SK-N-SH treated with all-trans-retinoic acid at 6 μM for 48 hours (cell line): Measurements from ENCODE around the gene KRT14.
A peak's percentile ranks its signal among the peaks of the same experiment; 100 is the strongest.
"Not testable (repeated sequence)": the region's sequence is repeated elsewhere in the genome, so short reads cannot be mapped to it uniquely, and the experiment has no call there.

Experiments
- ATAC-seq: fragments of 200-7000 bp; cut with Tn5 transposase; 3 replicates; pipeline ENCODE4 v1.9.1; 2020; ENCODE audit warnings: mild to moderate bottlenecking, moderate library complexity
- ARNTL ChIP-seq: fragments of 450-650 bp; formaldehyde crosslinking; IDR thresholded peaks from 2 replicates; pipeline ENCODE4 v1.5.0; 2020; ENCODE audit warnings: low read depth, mild to moderate bottlenecking, moderate library complexity, borderline replicate concordance
- CREB5 ChIP-seq: fragments of 250-450 bp; sonication (Bioruptor Pico); IDR thresholded peaks from 2 replicates; pipeline ENCODE4 v1.5.1; 2020; ENCODE audit warnings: low read depth, mild to moderate bottlenecking, moderate library complexity
- CSDC2 ChIP-seq: fragments of 250-450 bp; sonication (Bioruptor Pico); IDR thresholded peaks from 2 replicates; pipeline ENCODE4 v1.5.0; 2020; ENCODE audit warnings: mild to moderate bottlenecking, moderate library complexity
- CSRNP3 ChIP-seq: fragments of 250-450 bp; sonication (Bioruptor Pico); IDR thresholded peaks from 2 replicates; pipeline ENCODE4 v1.5.1; 2021; ENCODE audit warnings: mild to moderate bottlenecking, moderate library complexity
- ESRRG ChIP-seq: fragments of 250-450 bp; sonication (Bioruptor Pico); IDR thresholded peaks from 2 replicates; pipeline ENCODE4 v1.6.1; 2021; ENCODE audit warnings: mild to moderate bottlenecking
- GLIS3 ChIP-seq: fragments of 250-450 bp; sonication (Bioruptor Pico); IDR thresholded peaks from 2 replicates; pipeline ENCODE4 v1.5.0; 2020; ENCODE audit warnings: mild to moderate bottlenecking, moderate library complexity
- OSR1 ChIP-seq: fragments of 250-450 bp; sonication (Bioruptor Pico); IDR thresholded peaks from 2 replicates; pipeline ENCODE4 v1.8.0; 2022; ENCODE audit warnings: moderate library complexity, mild to moderate bottlenecking, inconsistent platforms
- PATZ1 ChIP-seq: fragments of 250-450 bp; sonication (Bioruptor Pico); IDR thresholded peaks from 2 replicates; pipeline ENCODE4 v1.8.0; 2020; ENCODE audit warnings: mild to moderate bottlenecking, moderate library complexity, borderline replicate concordance
- POU6F1 ChIP-seq: fragments of 250-450 bp; sonication (Bioruptor Pico); IDR thresholded peaks from 2 replicates; pipeline ENCODE4 v1.8.0; 2021; ENCODE audit warnings: low read depth, mild to moderate bottlenecking, moderate library complexity, borderline replicate concordance
- PPARA ChIP-seq: fragments of 250-450 bp; sonication (Bioruptor Pico); IDR thresholded peaks from 2 replicates; pipeline ENCODE4 v1.5.0; 2020; ENCODE audit warnings: mild to moderate bottlenecking, borderline replicate concordance
- RARB ChIP-seq: fragments of 250-450 bp; sonication (Bioruptor Pico); IDR thresholded peaks from 2 replicates; pipeline ENCODE4 v1.8.0; 2021; ENCODE audit warnings: mild to moderate bottlenecking, moderate library complexity
- TCF4 ChIP-seq: fragments of 250-450 bp; sonication (Bioruptor Pico); IDR thresholded peaks from 2 replicates; pipeline ENCODE4 v1.8.0; 2021; ENCODE audit warnings: mild to moderate bottlenecking, moderate library complexity, borderline replicate concordance
- TOX ChIP-seq: fragments of 250-450 bp; sonication (Bioruptor Pico); IDR thresholded peaks from 2 replicates; pipeline ENCODE4 v1.8.0; 2021; ENCODE audit warnings: mild to moderate bottlenecking, moderate library complexity, borderline replicate concordance
- TSHZ2 ChIP-seq: fragments of 250-450 bp; sonication (Bioruptor Pico); IDR thresholded peaks from 2 replicates; pipeline ENCODE4 v1.5.0; 2020; ENCODE audit warnings: mild to moderate bottlenecking, moderate library complexity
- ZC3H10 ChIP-seq: fragments of 250-450 bp; sonication (Bioruptor Pico); IDR thresholded peaks from 2 replicates; pipeline ENCODE4 v1.5.1; 2021; ENCODE audit warnings: mild to moderate bottlenecking, moderate library complexity
- ZFP3 ChIP-seq: fragments of 250-450 bp; sonication (Bioruptor Pico); IDR thresholded peaks from 2 replicates; pipeline ENCODE4 v1.5.0; 2020; ENCODE audit warnings: mild to moderate bottlenecking, moderate library complexity
- ZFP30 ChIP-seq: fragments of 450-650 bp; formaldehyde crosslinking; IDR thresholded peaks from 2 replicates; pipeline ENCODE4 v1.5.0; 2022; ENCODE audit warnings: mild to moderate bottlenecking, moderate library complexity
- ZNF565 ChIP-seq: fragments of 450-650 bp; formaldehyde crosslinking; conservative IDR thresholded peaks from 2 replicates; pipeline ENCODE4 v1.5.0; 2020; ENCODE audit warnings: low read depth, mild to moderate bottlenecking, moderate library complexity
- ZNF70 ChIP-seq: fragments of 450-650 bp; formaldehyde crosslinking; IDR thresholded peaks from 2 replicates; pipeline ENCODE4 v1.5.0; 2020; ENCODE audit warnings: mild to moderate bottlenecking, moderate library complexity

KRT14 gene

GRCh38 chr17:41580244-41580575, 6.5 kb downstream of the KRT14 start:
- ATAC-seq, result no peak
- TF ChIP-seq ZC3H10 (CRISPR knock-in tag), result no peak
- TF ChIP-seq PPARA, result no peak
- no peak for TF ChIP-seq ZFP30
- TF ChIP-seq CREB5 (CRISPR knock-in tag), result no peak
- no peak for TF ChIP-seq ZNF70 (CRISPR knock-in tag)
- TF ChIP-seq ZFP3 (CRISPR knock-in tag), result no peak

GRCh38 chr17:41579484-41580243, 7.0 kb downstream of the KRT14 start:
- no peak for TF ChIP-seq TOX
- TF ChIP-seq GLIS3 (CRISPR knock-in tag), result no peak
- no peak for TF ChIP-seq OSR1
- ATAC-seq, result peak; percentile 96

GRCh38 chr17:41578971-41579370, 7.7 kb downstream of the KRT14 start:
- TF ChIP-seq CSRNP3 (no peak), ZNF70 (CRISPR knock-in tag) (no peak)
- no peak for ATAC-seq

GRCh38 chr17:41578538-41578937, 8.2 kb downstream of the KRT14 start:
- ATAC-seq, result no peak

GRCh38 chr17:41576740-41577139, 10.0 kb downstream of the KRT14 start:
- ATAC-seq, result not testable (repeated sequence)

More at GRCh38 chr17:41578538-41578937, 8.2 kb downstream of the KRT14 start:
- no peak for TF ChIP-seq ZNF565 (CRISPR knock-in tag)
- no peak for TF ChIP-seq CSRNP3
- TF ChIP-seq TOX, result no peak
- TF ChIP-seq CSDC2, result no peak
- no peak for TF ChIP-seq PATZ1 (CRISPR knock-in tag)
- no peak for TF ChIP-seq ESRRG (CRISPR knock-in tag)
- no peak for TF ChIP-seq CREB5 (CRISPR knock-in tag)
- TF ChIP-seq RARB (CRISPR knock-in tag), result no peak
- no peak for TF ChIP-seq GLIS3 (CRISPR knock-in tag)
- no peak for TF ChIP-seq ZC3H10 (CRISPR knock-in tag)
- TF ChIP-seq ARNTL, result no peak
- TF ChIP-seq PPARA, result no peak

GRCh38 chr17:41575336-41575735, 11.4 kb downstream of the KRT14 start:
- no peak for TF ChIP-seq TCF4 (CRISPR knock-in tag)
- no peak for TF ChIP-seq CSDC2
- no peak for TF ChIP-seq POU6F1
- no peak for TF ChIP-seq TSHZ2 (CRISPR knock-in tag)
- no peak for TF ChIP-seq PATZ1 (CRISPR knock-in tag)
- TF ChIP-seq ESRRG (CRISPR knock-in tag), result no peak
- TF ChIP-seq, all 23 proteins: peak for 0
- ATAC-seq, result no peak
